Measurements from ENCODE around the gene ATP6AP1. TPM values are rescaled to one million over a fixed set of nuclear protein-coding genes. Genes with fewer than 3 reads are reported as not detected.

Gene ATP6AP1
- total RNA-seq, 1 donor from 2014 or later, result 46.1 TPM

DNA sequence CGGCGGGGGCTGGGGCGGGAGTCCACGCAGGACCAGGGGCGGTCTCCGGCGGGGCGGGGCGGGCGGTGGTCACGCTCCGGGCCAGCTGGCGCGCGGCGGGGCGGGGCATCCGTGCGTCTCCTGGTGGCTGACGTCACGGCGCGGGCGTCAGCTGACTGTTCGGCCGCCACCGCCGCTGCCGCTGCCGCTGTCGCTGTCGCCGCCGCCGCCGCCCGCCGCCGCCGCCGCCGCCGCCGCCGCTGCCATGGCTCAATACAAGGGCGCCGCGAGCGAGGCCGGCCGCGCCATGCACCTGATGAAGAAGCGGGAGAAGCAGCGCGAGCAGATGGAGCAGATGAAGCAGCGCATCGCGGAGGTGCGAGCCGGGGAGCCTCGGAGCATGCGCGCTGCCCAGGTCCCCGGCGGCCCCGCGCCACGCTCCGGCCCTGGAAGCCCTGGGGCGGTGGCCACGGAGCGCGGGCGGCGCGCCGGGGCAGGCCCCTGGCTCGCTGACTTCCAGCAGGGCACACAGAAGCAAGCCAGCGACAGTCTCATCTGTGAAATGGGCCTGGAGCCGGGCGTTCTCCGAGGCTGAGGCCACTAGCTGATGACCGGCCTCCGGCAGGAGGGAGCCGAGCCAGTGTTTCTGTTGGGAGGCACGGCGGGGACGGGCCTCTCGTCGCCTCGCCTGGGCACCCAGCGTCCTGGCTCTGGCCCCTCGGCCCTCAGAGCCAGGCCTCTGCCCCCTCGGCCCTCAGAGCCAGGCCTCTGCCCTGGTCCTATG is 15.7 kb downstream of the ATP6AP1 start, which contains the start of gene FAM50A:
FAM50A (plus strand) TSS at position 150 of the 763 bp plus-strand sequence; CDS start at position 245, 95 bp downstream.
- intact Hi-C loops (cut with micrococcal nuclease), result loop anchor here (5.0 kb wide), 1 partner anchor 33 kb away; the partner anchor contains the start of gene LAGE3

DNA sequence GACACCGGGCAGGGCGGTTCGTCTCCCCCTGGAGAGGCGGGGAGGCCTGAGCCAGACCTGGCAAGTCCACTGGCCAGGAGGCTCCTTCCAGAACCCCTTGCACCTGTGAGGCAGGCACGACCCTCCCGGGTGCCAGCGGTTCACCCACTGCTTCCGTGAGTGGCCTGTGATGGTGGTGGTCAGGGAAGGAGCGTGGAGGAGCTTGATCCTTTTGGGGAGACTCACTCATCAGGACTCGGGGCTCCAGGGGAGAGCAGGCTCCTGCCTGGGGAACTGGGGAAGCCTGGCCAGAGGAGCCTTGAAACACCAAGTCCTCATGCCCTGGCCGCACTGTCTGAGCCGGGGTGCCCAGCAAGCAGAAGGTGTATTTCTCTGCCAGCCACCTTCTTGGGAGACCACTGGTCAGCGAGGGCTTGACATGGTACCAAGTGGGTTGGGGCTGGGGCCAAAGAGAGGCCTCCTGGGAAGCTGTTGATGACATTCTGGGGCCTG is 16.3 kb downstream of the ATP6AP1 start:
- intact Hi-C loops (cut with micrococcal nuclease), result loop anchor here (5.0 kb wide), 1 partner anchor 32 kb away; the partner anchor contains the start of gene LAGE3

DNA sequence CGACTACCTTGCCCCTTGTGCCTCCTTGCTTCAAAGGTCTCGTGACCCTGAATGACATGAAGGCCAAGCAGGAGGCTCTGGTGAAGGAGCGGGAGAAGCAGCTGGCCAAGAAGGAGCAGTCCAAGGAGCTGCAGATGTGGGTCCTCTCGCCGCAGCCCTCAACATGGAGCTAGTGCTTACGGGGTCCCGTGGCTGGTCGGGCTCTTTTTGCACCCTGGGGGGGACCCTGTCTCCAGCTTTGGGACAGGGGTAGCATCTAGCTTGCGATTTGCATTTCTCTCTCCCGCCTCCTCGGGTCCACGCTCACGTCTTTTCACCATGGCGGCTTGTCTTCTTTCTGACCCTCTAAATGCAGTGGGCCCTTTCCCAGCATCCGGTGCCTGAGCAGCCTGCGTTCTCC is 17.3 kb downstream of the ATP6AP1 start:
- intact Hi-C loops (cut with micrococcal nuclease), result no loop called here

DNA sequence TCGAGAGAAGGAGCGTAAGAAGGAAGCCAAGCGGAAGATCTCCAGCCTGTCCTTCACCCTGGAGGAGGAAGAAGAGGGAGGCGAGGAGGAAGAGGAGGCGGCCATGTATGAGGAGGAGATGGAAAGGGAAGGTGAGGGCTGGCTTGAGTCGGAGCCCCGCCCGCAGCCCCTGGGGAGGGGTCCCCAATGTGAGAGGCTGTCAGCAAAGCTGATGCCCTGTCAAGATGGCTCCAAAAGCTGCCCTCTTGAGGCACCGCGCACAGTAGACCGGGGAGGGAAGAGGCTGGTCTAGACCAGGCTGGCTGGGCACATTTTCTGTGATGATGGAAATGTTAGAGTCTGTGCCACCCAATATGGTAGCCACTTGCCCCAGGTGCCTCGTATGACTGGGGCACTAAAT is 18.0 kb downstream of the ATP6AP1 start:
- intact Hi-C loops (cut with micrococcal nuclease), result no loop called here

DNA sequence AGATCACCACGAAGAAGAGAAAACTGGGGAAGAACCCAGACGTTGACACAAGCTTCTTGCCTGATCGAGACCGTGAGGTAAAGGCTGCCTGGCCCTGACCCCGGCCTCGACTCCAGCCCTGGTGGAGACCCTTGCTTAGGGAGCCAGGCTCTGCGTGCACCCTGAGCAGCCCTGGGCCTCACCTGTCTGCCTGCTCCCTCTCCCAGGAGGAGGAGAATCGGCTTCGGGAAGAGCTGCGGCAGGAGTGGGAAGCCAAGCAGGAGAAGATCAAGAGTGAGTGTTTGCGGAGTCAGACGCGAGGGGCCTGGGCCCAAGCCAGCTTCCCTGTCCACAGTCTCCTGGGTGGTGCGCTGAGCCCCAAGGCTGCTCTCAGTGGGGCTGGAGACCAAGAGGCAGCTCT is 20.0 kb downstream of the ATP6AP1 start:
- intact Hi-C loops (cut with micrococcal nuclease), result no loop called here

DNA sequence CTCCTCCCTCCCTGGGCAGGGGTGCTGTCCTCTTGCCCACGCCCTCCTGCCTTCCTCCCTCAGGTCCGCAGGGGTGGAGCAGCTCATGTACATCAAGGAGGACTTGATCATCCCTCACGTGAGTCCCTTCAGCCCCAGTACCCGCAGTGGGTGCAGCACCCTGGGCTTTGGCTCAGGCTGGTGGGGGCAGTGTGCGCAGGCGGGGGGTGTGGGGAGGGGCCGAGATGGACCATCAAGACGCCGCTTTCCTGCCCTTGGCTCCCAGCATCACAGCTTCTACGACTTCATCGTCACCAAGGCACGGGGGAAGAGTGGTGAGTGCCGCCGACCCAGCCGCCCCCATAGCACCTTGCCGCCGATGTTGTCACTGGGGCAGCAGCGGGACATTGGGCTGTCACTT is 21.1 kb downstream of the ATP6AP1 start:
- intact Hi-C loops (cut with micrococcal nuclease), result no loop called here

DNA sequence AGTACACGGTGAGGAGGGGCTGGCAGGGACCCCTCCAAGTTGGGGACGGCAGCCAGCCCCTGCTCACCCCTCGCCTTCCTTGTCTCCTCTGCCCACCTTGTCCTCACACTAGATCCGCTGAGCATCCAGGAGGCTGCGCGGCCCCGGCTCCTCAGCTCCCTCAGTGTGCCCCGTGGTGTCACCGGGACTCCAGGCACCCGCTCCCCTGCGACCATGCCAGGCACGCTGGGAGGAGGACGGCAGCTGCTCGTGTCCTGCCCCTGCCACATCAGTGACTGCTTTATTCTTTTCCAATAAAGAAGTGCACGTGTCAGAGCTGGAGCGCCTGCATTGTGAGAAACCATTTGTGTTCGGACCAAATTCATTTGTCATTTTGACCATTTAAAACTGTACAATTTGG is 21.8 kb downstream of the ATP6AP1 start:
- intact Hi-C loops (cut with micrococcal nuclease), result no loop called here

DNA sequence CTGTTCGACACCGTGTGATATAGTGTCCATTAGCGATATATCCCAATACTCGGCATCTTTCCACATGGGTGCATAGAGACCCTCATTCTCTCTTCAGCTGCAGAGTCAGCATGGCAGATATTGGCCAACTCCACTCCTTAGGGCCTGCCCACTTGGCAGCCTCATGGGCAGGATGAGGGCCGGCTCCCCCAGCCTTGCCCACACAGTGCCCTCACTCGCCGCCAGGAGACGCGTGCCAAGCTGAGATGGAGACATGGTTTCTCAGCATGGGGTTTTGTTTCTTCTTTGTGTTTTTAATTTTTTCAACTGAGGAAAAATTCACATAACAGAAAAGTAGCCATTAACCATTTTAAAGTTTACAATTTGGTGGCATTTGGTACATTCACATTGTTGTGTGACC is 24.3 kb downstream of the ATP6AP1 start:
- intact Hi-C loops (cut with micrococcal nuclease), result no loop called here

DNA sequence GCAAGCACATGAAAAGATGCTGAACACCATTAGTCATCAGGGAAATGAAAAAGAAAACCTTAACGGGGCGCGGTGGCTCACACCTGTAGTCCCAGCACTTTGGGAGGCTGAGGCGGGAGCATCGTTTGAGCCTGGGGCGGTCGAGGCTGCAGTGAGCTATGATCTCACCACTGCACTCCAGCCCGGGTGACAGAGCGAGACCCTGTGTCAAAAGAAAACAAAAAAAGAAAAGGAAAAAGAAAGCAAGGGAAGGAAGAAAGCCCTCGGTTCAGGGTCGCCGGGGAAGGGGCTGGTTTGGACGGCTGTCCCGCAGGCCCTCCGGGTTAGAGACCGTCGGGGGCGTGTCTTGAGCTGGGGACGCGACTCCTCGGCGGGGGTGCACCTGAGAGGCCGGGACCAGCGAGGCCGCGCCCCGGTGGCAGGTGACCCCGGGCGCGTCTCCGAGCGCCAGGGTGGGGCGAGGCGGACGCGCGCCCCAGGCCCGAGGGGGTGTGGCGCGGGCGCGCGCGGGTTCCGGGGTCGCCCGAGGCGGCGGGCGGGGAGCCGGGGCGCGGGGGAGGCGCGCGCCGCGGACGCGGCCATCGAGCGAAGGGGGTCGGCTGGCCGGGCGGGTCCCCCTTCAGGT is 29.1 kb downstream of the ATP6AP1 start:
- intact Hi-C loops (cut with micrococcal nuclease), result loop anchor here (2.0 kb wide), 2 partner anchors 29 to 33 kb away; partner anchors contain the start of genes ATP6AP1 and SLC10A3

DNA sequence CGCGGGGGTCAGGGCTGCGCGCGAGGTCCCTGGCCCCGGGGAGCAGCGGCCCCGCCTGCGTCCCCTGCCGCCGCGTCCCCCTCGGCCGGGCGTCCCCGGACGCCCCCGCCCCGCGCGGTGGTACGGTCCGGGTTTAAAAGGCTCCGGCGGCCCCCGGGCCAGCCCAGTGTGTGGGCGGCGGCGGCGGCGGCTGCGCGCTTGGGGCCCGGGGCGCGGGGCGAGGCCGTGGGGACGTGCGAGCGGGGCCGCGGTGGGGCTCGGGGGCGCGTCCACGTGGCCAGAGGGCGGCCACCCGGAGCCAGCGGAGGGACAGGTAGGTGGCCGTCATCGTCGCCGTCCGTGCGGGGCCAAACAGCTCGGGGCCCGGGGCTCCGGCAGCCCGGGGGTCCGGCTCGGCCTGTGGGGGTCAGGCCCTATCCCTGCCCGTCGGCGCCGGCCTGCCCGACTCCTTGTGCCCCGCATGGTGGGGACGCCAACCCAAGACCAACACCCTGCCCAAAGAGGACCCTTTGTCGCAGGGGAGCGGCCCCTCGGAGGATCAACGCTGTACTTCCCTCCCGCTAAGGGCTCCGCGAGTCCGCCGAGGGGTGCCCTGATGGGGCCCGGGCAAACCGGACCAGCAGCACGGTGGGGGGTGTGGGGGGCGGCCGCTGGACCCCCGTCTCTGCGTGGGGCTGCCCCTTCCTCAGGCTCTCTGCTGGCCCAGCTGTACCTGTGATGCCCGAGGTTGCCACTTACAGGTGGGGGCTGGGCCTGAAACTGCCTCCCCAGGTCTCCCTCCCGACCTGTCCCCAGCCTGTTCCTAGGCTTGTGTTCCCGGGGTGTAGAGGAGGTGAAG is 29.9 kb downstream of the ATP6AP1 start, which contains the start of gene PLXNA3:
PLXNA3 (plus strand) TSS at position 166 of the 838 bp plus-strand sequence. CDS start 1,903 bp downstream, outside the sequence.
- intact Hi-C loops (cut with micrococcal nuclease), result loop anchor here (2.0 kb wide), 2 partner anchors 30 to 32 kb away; partner anchors contain the start of genes ATP6AP1 and SLC10A3

DNA sequence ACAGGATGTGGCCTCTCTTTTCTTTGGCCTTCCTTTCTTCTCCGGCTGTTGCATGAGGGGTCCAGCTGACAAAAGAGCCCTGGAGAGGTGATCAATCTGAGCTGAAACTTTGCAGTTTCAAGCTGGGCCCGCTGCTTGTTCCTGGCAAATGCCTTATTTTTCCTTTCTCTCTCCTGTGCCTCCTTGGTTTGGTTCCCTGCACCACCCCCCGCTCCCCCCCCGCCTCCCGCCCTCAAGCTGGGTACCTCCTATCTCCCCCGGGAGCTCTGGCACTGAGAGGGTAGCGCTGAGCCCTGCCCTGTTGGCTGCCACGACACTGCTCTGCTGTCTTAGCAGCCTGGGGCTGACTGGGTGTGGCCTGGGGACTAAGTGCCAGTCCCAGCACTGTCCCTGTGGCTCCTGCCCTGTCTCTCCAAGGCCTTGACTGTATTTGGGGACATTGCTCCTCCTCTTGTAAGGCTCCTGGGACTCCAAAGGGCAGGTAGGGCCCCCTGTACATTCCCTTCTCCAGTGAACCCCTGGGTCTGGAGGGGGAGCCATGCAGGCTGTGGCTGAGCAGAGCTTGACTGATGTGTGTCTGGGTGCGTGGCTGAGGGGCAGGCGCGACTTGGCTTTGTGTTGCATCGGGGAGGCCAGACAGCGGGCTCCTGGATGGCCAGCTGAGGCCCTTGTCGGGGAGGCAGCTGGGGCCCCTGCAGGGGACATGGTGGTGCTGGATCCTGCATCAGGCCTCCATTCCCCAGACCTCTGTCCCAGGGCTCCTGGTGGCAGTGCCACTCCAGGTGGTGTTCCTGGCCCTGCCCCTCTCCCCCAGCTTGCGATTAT is 30.7 kb downstream of the ATP6AP1 start:
- intact Hi-C loops (cut with micrococcal nuclease), result loop anchor here (2.0 kb wide), 2 partner anchors 30 to 32 kb away; partner anchors contain the start of genes ATP6AP1 and SLC10A3

DNA sequence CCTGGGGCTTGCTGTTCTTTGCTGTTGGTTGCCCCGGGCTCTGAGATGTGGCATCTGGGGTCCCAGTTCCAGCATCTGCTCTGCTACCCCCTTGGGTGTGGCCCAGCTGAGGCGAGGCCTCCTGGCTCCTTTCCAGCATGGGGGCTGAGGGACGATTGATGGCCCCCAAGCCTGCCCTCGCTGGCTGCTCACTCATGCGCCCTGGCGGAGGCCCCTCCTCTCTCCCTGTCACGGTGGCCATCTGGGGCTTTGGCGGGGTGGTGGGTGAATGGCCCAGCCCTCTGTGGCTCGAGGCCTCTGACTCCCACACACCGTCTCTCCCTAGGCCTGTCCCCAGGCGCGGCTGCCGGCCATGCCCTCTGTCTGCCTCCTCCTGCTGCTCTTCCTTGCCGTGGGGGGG is 31.4 kb downstream of the ATP6AP1 start:
- intact Hi-C loops (cut with micrococcal nuclease), result loop anchor here (2.0 kb wide), 2 partner anchors 31 kb away; partner anchors contain the start of genes ATP6AP1 and SLC10A3

DNA sequence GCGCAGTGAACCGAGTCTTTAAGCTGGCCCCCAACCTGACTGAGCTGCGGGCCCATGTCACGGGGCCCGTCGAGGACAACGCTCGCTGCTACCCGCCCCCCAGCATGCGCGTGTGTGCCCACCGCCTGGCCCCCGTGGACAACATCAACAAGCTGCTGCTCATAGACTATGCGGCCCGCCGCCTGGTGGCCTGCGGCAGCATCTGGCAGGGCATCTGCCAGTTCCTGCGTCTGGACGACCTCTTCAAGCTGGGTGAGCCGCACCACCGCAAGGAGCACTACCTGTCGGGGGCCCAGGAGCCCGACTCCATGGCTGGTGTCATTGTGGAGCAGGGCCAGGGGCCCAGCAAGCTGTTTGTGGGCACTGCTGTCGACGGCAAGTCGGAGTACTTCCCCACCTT is 31.8 kb downstream of the ATP6AP1 start:
- intact Hi-C loops (cut with micrococcal nuclease), result no loop called here

DNA sequence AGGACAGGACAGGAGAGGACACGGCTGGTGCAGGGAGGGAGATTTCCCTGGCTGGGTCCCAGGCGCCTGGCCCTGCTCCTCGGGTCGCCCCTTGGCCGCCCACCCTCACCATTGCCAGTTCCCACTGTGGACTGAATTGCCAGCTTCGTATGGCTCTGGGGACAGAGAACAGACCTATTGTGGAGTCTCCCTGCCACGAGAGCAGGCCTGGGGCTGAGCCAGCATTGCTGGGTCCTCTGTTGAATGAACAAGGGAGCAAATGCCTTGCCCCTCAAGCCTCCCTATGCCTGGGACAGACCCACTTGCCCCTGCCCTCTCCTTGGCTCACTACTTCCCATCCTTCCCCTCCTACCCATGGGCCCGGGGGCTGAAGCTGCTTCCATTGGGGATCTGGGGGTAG is 33.9 kb downstream of the ATP6AP1 start:
- intact Hi-C loops (cut with micrococcal nuclease), result no loop called here

DNA sequence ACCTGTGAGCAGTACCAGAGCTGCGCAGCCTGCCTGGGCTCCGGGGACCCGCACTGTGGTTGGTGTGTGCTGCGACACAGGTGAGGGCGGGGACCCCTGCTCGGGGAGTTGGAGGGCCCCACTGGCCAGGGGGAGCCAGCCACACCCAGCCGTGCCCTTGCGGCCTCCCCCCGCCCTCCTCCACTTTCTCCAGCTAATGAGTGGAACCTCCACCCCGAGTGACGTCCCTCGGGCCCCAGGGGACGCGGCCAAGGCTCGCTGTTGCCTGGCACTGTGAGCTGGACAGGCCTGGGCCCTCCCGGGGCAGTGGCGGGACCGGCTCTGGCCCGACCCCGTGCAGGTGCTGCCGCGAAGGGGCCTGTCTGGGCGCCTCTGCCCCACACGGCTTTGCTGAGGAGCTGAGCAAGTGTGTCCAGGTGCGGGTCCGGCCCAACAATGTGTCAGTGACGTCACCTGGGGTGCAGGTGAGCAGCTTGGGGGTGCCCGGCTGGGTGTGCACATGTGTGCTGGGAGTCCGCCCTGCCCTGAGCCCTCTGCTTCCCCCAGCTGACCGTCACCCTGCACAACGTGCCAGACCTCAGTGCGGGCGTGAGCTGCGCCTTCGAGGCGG is 35.2 kb downstream of the ATP6AP1 start:
- intact Hi-C loops (cut with micrococcal nuclease), result no loop called here

DNA sequence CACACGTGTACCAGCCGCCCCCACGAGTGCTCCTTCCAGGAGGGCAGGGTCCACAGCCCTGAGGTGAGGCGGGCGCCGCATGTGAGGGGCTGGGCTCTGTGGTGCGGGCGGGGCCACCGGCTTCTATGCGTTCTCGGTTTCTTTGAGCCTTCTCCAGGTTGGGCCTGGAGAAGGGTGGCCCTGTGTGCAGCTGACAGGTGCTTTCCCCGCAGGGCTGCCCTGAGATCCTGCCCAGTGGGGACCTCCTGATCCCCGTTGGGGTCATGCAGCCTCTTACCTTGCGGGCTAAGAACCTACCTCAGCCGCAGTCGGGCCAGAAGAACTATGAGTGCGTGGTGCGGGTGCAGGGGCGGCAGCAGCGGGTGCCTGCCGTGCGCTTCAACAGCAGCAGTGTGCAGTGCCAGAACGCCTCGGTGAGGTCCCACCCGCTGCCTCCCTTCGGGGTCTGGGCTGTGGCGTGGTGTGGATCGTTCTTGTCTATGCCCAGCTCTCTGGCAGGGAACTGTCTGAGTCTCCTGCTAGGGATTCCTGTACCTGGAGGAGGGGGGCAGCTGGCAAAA is 36.4 kb downstream of the ATP6AP1 start:
- intact Hi-C loops (cut with micrococcal nuclease), result no loop called here

DNA sequence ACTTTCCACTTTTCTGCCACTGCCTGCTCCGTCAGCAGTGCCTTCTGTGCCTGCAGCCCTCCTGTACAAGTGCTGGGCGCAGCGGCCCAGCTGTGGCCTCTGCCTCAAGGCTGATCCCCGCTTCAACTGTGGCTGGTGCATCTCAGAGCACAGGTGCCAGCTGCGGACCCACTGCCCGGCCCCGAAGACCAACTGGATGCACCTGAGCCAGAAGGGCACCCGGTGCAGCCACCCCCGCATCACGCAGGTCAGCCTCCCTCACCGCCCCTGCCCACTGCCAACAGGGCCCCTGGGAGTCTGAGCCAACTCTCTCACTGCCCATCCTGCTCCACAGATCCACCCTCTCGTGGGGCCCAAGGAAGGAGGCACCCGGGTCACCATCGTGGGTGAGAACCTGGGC is 37.1 kb downstream of the ATP6AP1 start:
- intact Hi-C loops (cut with micrococcal nuclease), result no loop called here

DNA sequence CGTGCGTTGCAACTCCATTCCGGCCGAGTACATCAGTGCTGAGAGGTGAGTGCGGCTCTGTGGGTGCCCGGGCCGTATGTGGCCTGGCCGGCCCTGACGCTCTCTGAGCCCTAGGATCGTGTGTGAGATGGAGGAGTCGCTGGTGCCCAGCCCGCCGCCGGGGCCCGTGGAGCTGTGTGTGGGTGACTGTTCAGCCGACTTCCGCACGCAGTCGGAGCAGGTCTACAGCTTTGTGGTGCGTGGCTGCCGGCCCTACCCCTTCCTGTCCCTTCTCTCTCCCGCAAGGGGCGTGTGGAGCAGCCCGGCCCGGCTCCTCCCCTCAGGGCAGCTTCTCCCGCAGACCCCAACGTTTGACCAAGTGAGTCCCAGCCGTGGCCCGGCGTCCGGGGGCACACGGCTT is 37.6 kb downstream of the ATP6AP1 start:
- intact Hi-C loops (cut with micrococcal nuclease), result no loop called here

DNA sequence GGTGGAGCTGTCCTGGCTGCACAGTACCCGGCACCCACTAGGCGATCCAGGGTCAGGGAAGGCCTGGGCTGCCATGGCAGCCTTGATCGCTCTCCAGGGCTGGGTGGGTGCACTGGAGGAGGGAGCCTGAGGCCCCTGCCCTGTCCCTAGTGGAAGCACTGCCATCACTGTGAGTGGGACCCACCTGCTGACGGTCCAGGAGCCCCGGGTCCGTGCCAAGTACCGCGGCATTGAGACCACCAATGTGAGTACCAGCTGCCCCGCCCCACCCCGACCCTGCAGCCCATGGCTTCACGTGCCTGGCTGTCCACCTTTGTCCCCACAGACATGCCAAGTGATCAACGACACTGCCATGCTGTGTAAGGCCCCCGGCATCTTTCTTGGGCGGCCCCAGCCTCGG is 38.4 kb downstream of the ATP6AP1 start:
- intact Hi-C loops (cut with micrococcal nuclease), result no loop called here

DNA sequence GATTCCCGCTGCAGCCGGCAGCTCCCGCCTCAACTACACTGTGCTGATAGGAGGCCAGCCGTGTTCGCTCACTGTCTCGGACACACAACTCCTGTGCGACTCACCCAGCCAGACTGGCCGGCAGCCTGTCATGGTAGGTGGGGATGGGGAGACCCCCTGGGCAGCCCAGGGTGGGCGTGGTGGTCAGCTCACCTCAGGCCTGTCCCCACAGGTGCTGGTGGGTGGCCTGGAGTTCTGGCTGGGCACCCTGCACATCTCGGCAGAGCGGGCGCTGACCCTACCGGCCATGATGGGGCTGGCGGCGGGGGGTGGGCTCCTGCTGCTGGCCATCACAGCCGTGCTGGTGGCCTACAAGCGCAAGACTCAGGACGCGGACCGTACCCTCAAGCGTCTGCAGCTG is 39.1 kb downstream of the ATP6AP1 start:
- intact Hi-C loops (cut with micrococcal nuclease), result no loop called here
